DND-41 (cell line): Measurements from ENCODE around the gene MYADM.

Source experiments
- CTCF ChIP-seq: IDR thresholded peaks from 2 replicates; pipeline ENCODE4 v1.5.1; 2012; ENCODE audit warnings: borderline replicate concordance, low read length, moderate library complexity, mild to moderate bottlenecking; ENCODE audit not compliant: poor library complexity, severe bottlenecking; ENCODE audit errors: extremely low read depth
- EZH2 ChIP-seq: IDR thresholded peaks from 3 replicates; pipeline ENCODE4 v1.6.1; 2012; ENCODE audit warnings: borderline replicate concordance, low read depth, mild to moderate bottlenecking, moderate library complexity, low read length, inconsistent platforms; ENCODE audit not compliant: severe bottlenecking

- TF ChIP-seq CTCF (no peak), EZH2 (no peak)
Measured at GRCh38 chr19:53917356-53917755, 49.7 kb downstream of the MYADM start.
